SU-DHL-6 (cell line): ENCODE data around the gene VKORC1L1.

Source experiments
- EZH2phosphoT487 ChIP-seq: fragments of 200-600 bp; sonication (generic), shearing (Covaris generic); conservative IDR thresholded peaks from 2 replicates; pipeline ENCODE4 v1.6.1; 2018; ENCODE audit warnings: mild to moderate bottlenecking, antibody characterized with exemption, low read length, moderate library complexity, mixed read lengths
- TF ChIP-seq, protein P1 (sequence below): fragments of 200-600 bp; sonication (generic); IDR thresholded peaks from one replicate; pipeline ENCODE4 v1.5.1; 2017; ENCODE audit warnings: antibody characterized with exemption, mild to moderate bottlenecking, low read length, moderate library complexity; ENCODE audit not compliant: insufficient read depth, poor library complexity, severe bottlenecking

DNA sequence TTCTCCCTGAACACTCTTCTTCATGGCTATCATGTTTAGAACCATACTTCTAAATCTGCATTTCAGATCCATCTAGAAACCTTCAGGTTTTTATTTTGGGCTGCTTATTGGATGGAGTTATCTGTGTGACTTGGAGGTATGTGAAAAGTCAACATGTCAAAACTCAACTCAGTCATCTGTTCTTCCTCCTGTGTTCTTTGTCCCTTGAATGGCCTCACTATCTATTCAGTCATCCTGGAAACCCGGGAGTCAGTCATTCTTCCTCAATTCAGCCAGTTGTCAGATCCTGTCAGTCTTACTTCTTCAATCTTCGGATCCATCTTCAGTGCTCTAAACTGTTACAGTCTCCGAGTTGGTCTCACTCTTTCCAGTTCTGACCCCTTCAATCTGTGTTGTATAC lies 52.2 kb downstream of the VKORC1L1 start:
- TF ChIP-seq, protein P1, sequence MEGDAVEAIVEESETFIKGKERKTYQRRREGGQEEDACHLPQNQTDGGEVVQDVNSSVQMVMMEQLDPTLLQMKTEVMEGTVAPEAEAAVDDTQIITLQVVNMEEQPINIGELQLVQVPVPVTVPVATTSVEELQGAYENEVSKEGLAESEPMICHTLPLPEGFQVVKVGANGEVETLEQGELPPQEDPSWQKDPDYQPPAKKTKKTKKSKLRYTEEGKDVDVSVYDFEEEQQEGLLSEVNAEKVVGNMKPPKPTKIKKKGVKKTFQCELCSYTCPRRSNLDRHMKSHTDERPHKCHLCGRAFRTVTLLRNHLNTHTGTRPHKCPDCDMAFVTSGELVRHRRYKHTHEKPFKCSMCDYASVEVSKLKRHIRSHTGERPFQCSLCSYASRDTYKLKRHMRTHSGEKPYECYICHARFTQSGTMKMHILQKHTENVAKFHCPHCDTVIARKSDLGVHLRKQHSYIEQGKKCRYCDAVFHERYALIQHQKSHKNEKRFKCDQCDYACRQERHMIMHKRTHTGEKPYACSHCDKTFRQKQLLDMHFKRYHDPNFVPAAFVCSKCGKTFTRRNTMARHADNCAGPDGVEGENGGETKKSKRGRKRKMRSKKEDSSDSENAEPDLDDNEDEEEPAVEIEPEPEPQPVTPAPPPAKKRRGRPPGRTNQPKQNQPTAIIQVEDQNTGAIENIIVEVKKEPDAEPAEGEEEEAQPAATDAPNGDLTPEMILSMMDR = no peak
- no peak for TF ChIP-seq EZH2phosphoT487
